Measurements from ENCODE around the gene SERPINA9. TPM values are rescaled to one million over a fixed set of nuclear protein-coding genes. Genes with fewer than 3 reads are reported as not detected.

Gene SERPINA9
- polyA plus RNA-seq, 2 of the 4 experiments (the other 2 are of a cell fraction), result not detected

DNA sequence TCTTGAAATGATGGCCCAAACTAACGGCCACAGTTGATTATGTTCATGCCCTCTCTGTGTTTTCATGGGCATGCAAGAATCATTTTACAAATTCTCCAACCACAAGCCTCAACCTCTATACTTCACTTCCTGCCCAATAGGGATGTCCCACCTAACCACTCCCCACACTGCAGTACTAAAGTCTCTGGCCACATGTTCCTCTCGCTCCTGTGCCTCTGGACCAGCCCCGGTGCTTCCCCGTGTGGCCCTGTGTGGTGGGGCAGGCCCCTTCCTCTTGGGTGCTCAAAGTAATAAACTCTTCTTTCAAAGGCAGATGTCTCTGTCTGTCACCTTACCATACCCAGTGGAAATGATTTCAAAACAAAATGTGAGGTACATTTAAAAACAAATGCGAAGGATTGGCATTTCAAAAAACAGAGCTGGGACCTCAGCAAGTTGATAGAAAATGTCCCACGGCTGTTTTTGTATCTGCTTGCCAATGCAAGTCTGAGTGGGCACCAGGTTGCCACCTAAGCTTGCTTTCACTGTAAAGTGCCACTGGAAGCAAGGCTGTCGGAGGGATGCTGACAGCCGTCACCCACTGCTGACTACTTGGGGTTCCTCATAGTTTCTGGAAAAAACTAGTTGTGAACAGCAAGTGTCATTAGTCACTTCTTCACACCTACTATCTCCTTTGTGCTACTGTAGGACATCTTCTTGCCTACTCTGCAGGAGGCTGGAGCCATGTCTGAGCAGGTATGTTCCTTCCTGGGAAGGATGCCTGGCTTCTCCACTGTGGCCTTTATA is 15.2 kb downstream of the SERPINA9 start:
- Histone ChIP-seq H3K4me2 (no peak overlapping the region), H3K4me1 (peaks cover 9% of the 10 kb centered on the region; the same call in 2 of the 3 replicates), H3K27ac (no peak overlapping the region), H3K4me3 (no peak overlapping the region), H3K9me3 (no peaks in the 10 kb centered on the region)
- no peak for DNase-seq (ENCODE audit: low read depth in 1 of 2, low spot score in 1 of 2)
- CTCF ChIA-PET, result no interaction called here
- TF ChIP-seq, protein P1, sequence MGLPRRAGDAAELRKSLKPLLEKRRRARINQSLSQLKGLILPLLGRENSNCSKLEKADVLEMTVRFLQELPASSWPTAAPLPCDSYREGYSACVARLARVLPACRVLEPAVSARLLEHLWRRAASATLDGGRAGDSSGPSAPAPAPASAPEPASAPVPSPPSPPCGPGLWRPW (IDR thresholded peaks at IDR 0.05), result no peak
- TF ChIP-seq SMC3 (IDR thresholded peaks at IDR 0.05) (no peak), NR3C1 (IDR thresholded peaks at IDR 0.05) (no peak), NFE2L2 (conservative IDR thresholded peaks at IDR 0.05; ENCODE audit: low read length) (no peak), POLR2A (IDR thresholded peaks at IDR 0.05; ENCODE audit: low read length) (no peak), PHF8 (IDR thresholded peaks at IDR 0.05; ENCODE audit: borderline replicate concordance, low read depth) (no peak), GATA3 (IDR thresholded peaks at IDR 0.05; ENCODE audit: borderline replicate concordance) (no peak), CBX2 (IDR thresholded peaks at IDR 0.05; ENCODE audit: borderline replicate concordance, low read depth) (no peak), SREBF2 (IDR thresholded peaks at IDR 0.05) (no peak), HOXB13 (CRISPR knock-in tag; IDR thresholded peaks at IDR 0.05; ENCODE audit: low read depth) (no peak), CHD2 (IDR thresholded peaks at IDR 0.05; ENCODE audit: low read length, partially characterized antibody) (no peak), KDM5A (IDR thresholded peaks at IDR 0.05) (no peak), MYC (IDR thresholded peaks at IDR 0.05; ENCODE audit: borderline replicate concordance, low read length) (no peak), JUNB (IDR thresholded peaks at IDR 0.05) (no peak)
- TF ChIP-seq, protein P2, sequence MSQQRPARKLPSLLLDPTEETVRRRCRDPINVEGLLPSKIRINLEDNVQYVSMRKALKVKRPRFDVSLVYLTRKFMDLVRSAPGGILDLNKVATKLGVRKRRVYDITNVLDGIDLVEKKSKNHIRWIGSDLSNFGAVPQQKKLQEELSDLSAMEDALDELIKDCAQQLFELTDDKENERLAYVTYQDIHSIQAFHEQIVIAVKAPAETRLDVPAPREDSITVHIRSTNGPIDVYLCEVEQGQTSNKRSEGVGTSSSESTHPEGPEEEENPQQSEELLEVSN (IDR thresholded peaks at IDR 0.05; ENCODE audit: borderline replicate concordance, low read depth), result no peak
- TF ChIP-seq, protein P3, sequence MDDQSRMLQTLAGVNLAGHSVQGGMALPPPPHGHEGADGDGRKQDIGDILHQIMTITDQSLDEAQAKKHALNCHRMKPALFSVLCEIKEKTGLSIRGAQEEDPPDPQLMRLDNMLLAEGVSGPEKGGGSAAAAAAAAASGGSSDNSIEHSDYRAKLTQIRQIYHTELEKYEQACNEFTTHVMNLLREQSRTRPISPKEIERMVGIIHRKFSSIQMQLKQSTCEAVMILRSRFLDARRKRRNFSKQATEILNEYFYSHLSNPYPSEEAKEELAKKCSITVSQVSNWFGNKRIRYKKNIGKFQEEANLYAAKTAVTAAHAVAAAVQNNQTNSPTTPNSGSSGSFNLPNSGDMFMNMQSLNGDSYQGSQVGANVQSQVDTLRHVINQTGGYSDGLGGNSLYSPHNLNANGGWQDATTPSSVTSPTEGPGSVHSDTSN (IDR thresholded peaks at IDR 0.05), result no peak
- no peak for FAIRE-seq
- WGBS (ENCODE audit: missing lambda C conversion rate), result 26% methylated on average over 8 of the region's 8 CpGs
- POLR2A ChIA-PET, result no interaction called here
- ATAC-seq, result no peak

DNA sequence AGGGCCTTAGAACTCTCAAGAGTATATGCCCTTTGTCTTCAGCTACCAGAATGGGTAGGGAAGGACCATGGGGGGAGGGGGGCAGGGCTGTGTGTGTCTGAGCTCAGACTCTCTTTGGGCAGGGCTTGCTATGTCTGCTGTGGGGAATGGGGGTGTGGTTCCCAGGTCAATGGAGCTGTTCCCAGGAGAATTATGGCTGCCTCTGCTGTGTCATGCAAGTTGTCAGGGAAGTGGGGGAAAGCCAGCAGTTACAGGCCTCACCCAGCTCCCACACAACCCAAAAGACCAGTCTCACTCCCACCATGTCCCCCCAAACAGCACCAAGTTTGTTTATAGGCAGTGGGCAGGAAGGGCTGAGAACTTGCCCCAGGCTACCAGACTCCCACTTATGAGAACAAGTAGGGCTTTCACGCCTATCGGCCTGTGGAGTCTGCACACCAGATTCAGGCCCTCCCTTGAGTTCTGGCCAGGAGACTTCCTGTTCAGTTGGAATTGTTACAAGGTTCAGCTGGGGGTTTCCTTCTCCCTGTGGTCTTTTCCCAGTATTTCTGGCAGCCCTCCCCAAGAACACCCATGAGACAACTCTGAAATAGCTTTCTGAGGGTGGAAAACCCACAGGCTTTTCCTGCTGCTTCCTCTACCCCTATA is 17.3 kb downstream of the SERPINA9 start:
- WGBS (ENCODE audit: missing lambda C conversion rate), result 42% methylated on average over 2 of the region's 2 CpGs
- Histone ChIP-seq H3K4me1 (no peaks in the 10 kb centered on the region), H3K4me2 (no peak overlapping the region), H3K27ac (no peak overlapping the region), H3K4me3 (no peak overlapping the region), H3K9me3 (no peaks in the 10 kb centered on the region)
- TF ChIP-seq, protein P4, sequence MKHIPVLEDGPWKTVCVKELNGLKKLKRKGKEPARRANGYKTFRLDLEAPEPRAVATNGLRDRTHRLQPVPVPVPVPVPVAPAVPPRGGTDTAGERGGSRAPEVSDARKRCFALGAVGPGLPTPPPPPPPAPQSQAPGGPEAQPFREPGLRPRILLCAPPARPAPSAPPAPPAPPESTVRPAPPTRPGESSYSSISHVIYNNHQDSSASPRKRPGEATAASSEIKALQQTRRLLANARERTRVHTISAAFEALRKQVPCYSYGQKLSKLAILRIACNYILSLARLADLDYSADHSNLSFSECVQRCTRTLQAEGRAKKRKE (CRISPR knock-in tag; IDR thresholded peaks at IDR 0.05; ENCODE audit: low read depth), result no peak
- TF ChIP-seq PHF8 (IDR thresholded peaks at IDR 0.05; ENCODE audit: borderline replicate concordance, low read depth), result no peak
- no peak for ATAC-seq
- FAIRE-seq, result no peak
- DNase-seq (ENCODE audit: low read depth in 1 of 2, low spot score in 1 of 2), result no peak
- ChIA-PET POLR2A (no interaction called here), CTCF (interaction anchor here (1.8 to 2.1 kb wide), 3 partner anchors 10 to 28 kb away, joined by 6 to 7 read pairs (median 6); no protein-coding TSS in a partner anchor)

DNA sequence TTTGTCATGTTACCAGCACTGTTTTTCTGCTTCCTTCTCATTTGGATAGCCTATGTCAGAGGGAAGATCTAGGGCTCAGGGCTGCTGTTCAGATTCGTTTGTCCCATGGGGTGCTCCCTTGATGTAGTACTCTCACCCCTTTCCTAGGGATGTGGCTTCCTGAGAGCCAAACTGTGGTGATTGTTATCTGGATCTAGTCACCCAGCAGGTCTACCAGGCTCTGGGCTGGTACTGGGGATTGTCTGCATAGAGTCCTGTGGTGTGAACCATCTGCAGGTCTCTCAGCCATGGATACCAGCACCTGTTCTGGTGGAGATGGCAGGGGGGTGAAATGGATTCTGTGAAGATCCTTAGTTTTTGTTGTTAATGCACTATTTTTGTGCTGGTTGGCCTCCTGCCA is 17.9 kb downstream of the SERPINA9 start:
- ChIA-PET CTCF (interaction anchor here (0.5 to 2.1 kb wide), 4 partner anchors 11 to 1235 kb away, joined by 3 to 7 read pairs (median 5); no protein-coding TSS in a partner anchor), POLR2A (no interaction called here)
- H3K4me1 ChIP-seq, result no peaks in the 10 kb centered on the region
- FAIRE-seq (no peak), ATAC-seq (no peak), DNase-seq (ENCODE audit: low read depth in 1 of 2, low spot score in 1 of 2) (no peak)
- no peak overlapping the region for H3K27ac ChIP-seq
- H3K9me3 ChIP-seq, result no peaks in the 10 kb centered on the region
- H3K4me2 ChIP-seq, result no peak overlapping the region
- H3K4me3 ChIP-seq, result no peak overlapping the region
- 0% methylated on average over 1 of the region's 1 CpG for WGBS (ENCODE audit: missing lambda C conversion rate)
- TF ChIP-seq, protein P1 (IDR thresholded peaks at IDR 0.05), result no peak
- TF ChIP-seq MYC (IDR thresholded peaks at IDR 0.05; ENCODE audit: borderline replicate concordance, low read length) (no peak), CBX2 (IDR thresholded peaks at IDR 0.05; ENCODE audit: borderline replicate concordance, low read depth) (no peak), CEBPB (IDR thresholded peaks at IDR 0.05) (no peak), SREBF2 (IDR thresholded peaks at IDR 0.05) (no peak), CBX8 (IDR thresholded peaks at IDR 0.05) (no peak), MAZ (IDR thresholded peaks at IDR 0.05; ENCODE audit: borderline replicate concordance, low read depth, low read length) (no peak), RARB (CRISPR knock-in tag; IDR thresholded peaks at IDR 0.05) (no peak), ZC3H11A (IDR thresholded peaks at IDR 0.05) (no peak), EP300 (IDR thresholded peaks at IDR 0.05) (no peak), EHF (CRISPR knock-in tag; IDR thresholded peaks at IDR 0.05) (no peak)
- TF ChIP-seq, protein P5, sequence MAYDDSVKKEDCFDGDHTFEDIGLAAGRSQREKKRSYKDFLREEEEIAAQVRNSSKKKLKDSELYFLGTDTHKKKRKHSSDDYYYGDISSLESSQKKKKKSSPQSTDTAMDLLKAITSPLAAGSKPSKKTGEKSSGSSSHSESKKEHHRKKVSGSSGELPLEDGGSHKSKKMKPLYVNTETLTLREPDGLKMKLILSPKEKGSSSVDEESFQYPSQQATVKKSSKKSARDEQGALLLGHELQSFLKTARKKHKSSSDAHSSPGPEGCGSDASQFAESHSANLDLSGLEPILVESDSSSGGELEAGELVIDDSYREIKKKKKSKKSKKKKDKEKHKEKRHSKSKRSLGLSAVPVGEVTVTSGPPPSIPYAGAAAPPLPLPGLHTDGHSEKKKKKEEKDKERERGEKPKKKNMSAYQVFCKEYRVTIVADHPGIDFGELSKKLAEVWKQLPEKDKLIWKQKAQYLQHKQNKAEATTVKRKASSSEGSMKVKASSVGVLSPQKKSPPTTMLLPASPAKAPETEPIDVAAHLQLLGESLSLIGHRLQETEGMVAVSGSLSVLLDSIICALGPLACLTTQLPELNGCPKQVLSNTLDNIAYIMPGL (CRISPR knock-in tag; IDR thresholded peaks at IDR 0.05; ENCODE audit: borderline replicate concordance), result no peak
- TF ChIP-seq, protein P6, sequence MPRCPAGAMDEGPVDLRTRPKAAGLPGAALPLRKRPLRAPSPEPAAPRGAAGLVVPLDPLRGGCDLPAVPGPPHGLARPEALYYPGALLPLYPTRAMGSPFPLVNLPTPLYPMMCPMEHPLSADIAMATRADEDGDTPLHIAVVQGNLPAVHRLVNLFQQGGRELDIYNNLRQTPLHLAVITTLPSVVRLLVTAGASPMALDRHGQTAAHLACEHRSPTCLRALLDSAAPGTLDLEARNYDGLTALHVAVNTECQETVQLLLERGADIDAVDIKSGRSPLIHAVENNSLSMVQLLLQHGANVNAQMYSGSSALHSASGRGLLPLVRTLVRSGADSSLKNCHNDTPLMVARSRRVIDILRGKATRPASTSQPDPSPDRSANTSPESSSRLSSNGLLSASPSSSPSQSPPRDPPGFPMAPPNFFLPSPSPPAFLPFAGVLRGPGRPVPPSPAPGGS (IDR thresholded peaks at IDR 0.05), result no peak
- TF ChIP-seq, protein P7, sequence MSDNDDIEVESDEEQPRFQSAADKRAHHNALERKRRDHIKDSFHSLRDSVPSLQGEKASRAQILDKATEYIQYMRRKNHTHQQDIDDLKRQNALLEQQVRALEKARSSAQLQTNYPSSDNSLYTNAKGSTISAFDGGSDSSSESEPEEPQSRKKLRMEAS (IDR thresholded peaks at IDR 0.05), result no peak

All from A549 (cell line).